GM12874 (cell line): ENCODE results near the gene TEAD3.

Source experiments
- CTCF ChIP-seq: IDR thresholded peaks from 2 replicates; pipeline ENCODE4 v1.5.1; 2011; ENCODE audit warnings: low read depth, mild to moderate bottlenecking, control low read depth, low read length, moderate library complexity; ENCODE audit not compliant: insufficient read depth

The TEAD3 gene

GRCh38 chr6:35499372-35499771 is 2.5 kb upstream of the TEAD3 start:
- TF ChIP-seq CTCF = no peak

- no peak for TF ChIP-seq CTCF
Observed at GRCh38 chr6:35498422-35499067, 1.7 kb upstream of the TEAD3 start.

GRCh38 chr6:35497571-35498421 is 917 bp upstream of the TEAD3 start:
- TF ChIP-seq CTCF = no peak

DNA sequence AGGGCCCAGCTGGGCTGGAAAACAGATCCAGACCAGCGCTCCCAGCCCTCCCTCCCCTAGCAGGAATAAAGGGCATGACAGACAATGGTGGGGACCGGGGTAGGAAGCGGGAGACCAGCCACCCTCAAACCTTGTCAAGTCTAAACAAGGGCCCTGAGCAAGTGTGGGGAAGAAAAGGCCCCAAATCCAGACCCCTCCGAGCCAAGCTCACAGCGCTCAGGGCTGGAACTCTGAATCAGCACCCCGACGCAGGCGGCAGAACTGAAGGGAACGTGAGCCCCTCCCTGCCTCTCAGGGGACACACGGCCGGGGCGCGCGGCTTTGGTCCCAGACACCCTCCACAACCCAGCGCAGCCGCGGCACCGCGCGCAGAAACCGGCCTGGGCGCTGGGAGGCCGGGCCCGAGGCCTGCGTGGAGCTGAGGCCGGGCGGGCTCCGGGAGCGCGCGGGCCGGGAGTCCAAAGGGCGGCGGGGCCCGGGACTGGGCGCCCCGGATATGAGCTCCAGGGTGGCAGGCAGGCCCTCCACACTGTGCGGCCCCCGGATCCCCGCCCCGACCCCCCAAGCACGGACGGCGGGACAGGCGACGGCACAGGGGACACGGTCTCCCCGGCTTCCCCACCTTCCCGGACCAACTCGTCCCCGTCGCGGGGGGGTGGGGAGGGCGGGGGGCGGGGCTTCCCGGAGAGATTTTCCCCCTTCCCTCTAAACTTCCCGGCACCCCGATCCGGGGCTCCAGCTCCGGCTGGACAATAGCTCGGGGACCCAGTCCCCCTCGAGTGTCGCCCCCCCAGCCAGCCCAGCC is 641 bp downstream of the TEAD3 start:
- TF ChIP-seq CTCF = no peak

- TF ChIP-seq CTCF = no peak
Observed at GRCh38 chr6:35495258-35496035, 1.4 kb downstream of the TEAD3 start.

DNA sequence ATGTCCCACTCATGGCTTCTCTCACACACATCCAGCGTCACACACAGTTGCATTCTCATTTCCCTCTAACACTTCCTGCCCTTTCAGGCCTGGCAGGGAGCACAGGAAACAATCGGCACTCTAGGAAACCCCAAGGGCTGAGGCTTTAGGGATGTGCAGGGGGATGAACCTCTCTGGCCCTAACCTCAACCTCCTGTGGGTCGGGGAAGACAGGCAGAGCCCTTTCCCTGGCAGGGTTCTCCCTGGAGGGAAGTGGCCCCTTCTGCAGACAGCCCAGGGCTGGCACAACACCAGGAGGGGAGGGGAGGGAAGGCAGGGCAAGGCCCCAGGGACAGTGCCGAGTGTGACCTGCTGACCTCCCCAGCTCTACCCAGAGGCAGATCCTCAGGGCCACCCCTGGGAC is 2.7 kb downstream of the TEAD3 start:
- no peak for TF ChIP-seq CTCF
